ENCODE measurements around the gene QRICH1. TPM values are rescaled to one million over a fixed set of nuclear protein-coding genes. Genes with fewer than 3 reads are reported as not detected.

QRICH1 gene
- total and polyA plus RNA-seq, 10 of the 15 experiments (the other 5 are each of a cell fraction or from before 2014, with no cell fraction given) = 22.2 to 116 (median 81.4) TPM

GRCh38 chr3:49028298-49028672 is 65.6 kb downstream of the QRICH1 start:
- ChIA-PET SMC1A (ENCODE audit: uncharacterized antibody, unreplicated experiment) (interaction anchor here (1.1 to 1.5 kb wide), 2 partner anchors 11 to 40 kb away, joined by 3 to 4 read pairs; no protein-coding TSS in a partner anchor), POLR2A (interaction anchor here (1.1 to 2.3 kb wide), 6 partner anchors 9 to 66 kb away, joined by 3 to 27 read pairs (median 10); partner anchors contain the start of genes DALRD3, P4HTM, QRICH1 and WDR6), CTCF (interaction anchor here (1.1 to 2.3 kb wide), 5 partner anchors 8 to 76 kb away, joined by 3 to 45 read pairs (median 4); partner anchors contain the start of genes P4HTM and QRICH1), RAD21 (ENCODE audit: unreplicated experiment) (interaction anchor here (1.1 to 2.3 kb wide), 4 partner anchors 9 to 40 kb away, joined by 3 to 32 read pairs (median 9); partner anchors contain the start of genes DALRD3, P4HTM and WDR6)
- ATAC-seq = no peak
- Histone ChIP-seq H3K79me2 (ENCODE audit: control insufficient read depth, insufficient read depth, low read length) (peaks cover 35% of the 10 kb centered on the region), H4K20me1 (ENCODE audit: control insufficient read depth, insufficient read depth) (no peaks in the 10 kb centered on the region), H2AFZ (ENCODE audit: control insufficient read depth, low read depth, low read length) (no peak overlapping the region), H3K9ac (ENCODE audit: control insufficient read depth, insufficient read depth, low read length) (peak overlapping the region; percentile 90), H3K9me3 (replicated peaks; ENCODE audit: control insufficient read depth, insufficient read depth, low read length) (no peaks in the 10 kb centered on the region), H3K4me3 (peak overlapping the region; percentile 79), H3K4me1 (ENCODE audit: control insufficient read depth, insufficient read depth, low read length) (peaks cover 13% of the 10 kb centered on the region), H3K4me2 (ENCODE audit: control insufficient read depth, insufficient read depth) (peak overlapping the region; percentile 65), H3K27ac (ENCODE audit: control insufficient read depth, insufficient read depth) (no peak overlapping the region), H3K27me3 (replicated peaks in 1 of 2; ENCODE audit: control insufficient read depth in 2 of 2, insufficient read depth in 2 of 2, low read length in 1 of 2) (no peaks in the 10 kb centered on the region), H3K36me3 (ENCODE audit: control insufficient read depth in 2 of 2, insufficient read depth in 2 of 2, low read length in 1 of 2) (peaks cover 37 to 43% of the 10 kb centered on the region in 2 experiments)
- DNase-seq (ENCODE audit: low read depth, low spot score) = no peak
- intact Hi-C loops (cut with micrococcal nuclease; ENCODE audit: unreplicated experiment) = loop anchor here (2.0 to 10.0 kb wide), 3 partner anchors 67 to 647 kb away; partner anchors contain the start of genes APEH, QRICH1 and USP4
- WGBS (ENCODE audit: insufficient coverage, insufficient replicate concordance, low lambda C conversion rate, missing lambda C conversion rate) = 51% methylated on average over 4 of the region's 4 CpGs
- no peak for FAIRE-seq
- in situ Hi-C loops (cut with MboI) = no loop called here
- BruUV-seq (replicated peaks) = no TSS peak
- TF ChIP-seq RUNX3 (IDR thresholded peaks at IDR 0.05; ENCODE audit: low read length) (no peak), GATAD2B (conservative IDR thresholded peaks at IDR 0.05; ENCODE audit: low read depth) (no peak), ATF2 (IDR thresholded peaks at IDR 0.05; ENCODE audit: low read length) (no peak), PML (IDR thresholded peaks at IDR 0.05; ENCODE audit: low read length) (no peak), ZBTB40 (IDR thresholded peaks at IDR 0.05; ENCODE audit: borderline replicate concordance) (no peak), ATF7 (IDR thresholded peaks at IDR 0.05; ENCODE audit: low read depth) (no peak), CHD2 (IDR thresholded peaks at IDR 0.05; ENCODE audit: borderline replicate concordance, low read depth, low read length) (no peak), POLR2AphosphoS2 (IDR thresholded peaks at IDR 0.05; ENCODE audit: low read depth, low read length) (no peak), ASH2L (IDR thresholded peaks at IDR 0.05; ENCODE audit: borderline replicate concordance, low read depth) (no peak), HDAC2 (IDR thresholded peaks at IDR 0.05) (no peak), REST (IDR thresholded peaks at IDR 0.05; ENCODE audit: low read depth, low read length) (no peak), DPF2 (IDR thresholded peaks at IDR 0.05) (no peak), PAX5 (IDR thresholded peaks at IDR 0.05; ENCODE audit: borderline replicate concordance, low read depth, low read length) (no peak), BCL3 (IDR thresholded peaks at IDR 0.05; ENCODE audit: borderline replicate concordance, insufficient read depth, low read depth, low read length, poor library complexity, severe bottlenecking) (no peak)
